SU-DHL-6 (cell line): Measurements from ENCODE around the gene COX7A2.
A peak's percentile ranks its signal among the peaks of the same experiment; 100 is the strongest.

Experiments used
- H2AFZ ChIP-seq: fragments of 200-600 bp; sonication (generic); 2 replicates; pipeline ENCODE4 v1.6.1; 2014; ENCODE audit warnings: low read depth, mild to moderate bottlenecking, moderate library complexity, mixed read lengths, antibody characterized with exemption, low read length; ENCODE audit not compliant: severe bottlenecking
- H3F3A ChIP-seq: fragments of 200-600 bp; shearing (Covaris generic); 2 replicates; pipeline ENCODE4 v1.6.0; 2016; ENCODE audit warnings: antibody characterized with exemption, mild to moderate bottlenecking; ENCODE audit not compliant: insufficient read depth
- H3K27ac ChIP-seq: fragments of 200-600 bp; sonication (generic); 2 replicates; pipeline ENCODE4 v1.5.1; 2016; ENCODE audit warnings: low read depth, mild to moderate bottlenecking, low read length, moderate library complexity, mixed read lengths
- H3K27me3 ChIP-seq: fragments of 200-600 bp; sonication (generic), shearing (Covaris generic); 2 replicates; pipeline ENCODE4 v1.6.0; 2014; ENCODE audit warnings: mild to moderate bottlenecking, low read length
- H3K36me3 ChIP-seq: fragments of 200-600 bp; sonication (generic); 2 replicates; pipeline ENCODE4 v1.6.1; 2014; ENCODE audit warnings: mild to moderate bottlenecking, low read length, mixed read lengths
- H3K4me2 ChIP-seq: fragments of 300-600, 200-600 bp; shearing (Covaris generic), sonication (generic); 2 replicates; pipeline ENCODE4 v1.6.0; 2014; ENCODE audit warnings: low read length, low read depth, mild to moderate bottlenecking; ENCODE audit not compliant: poor library complexity, severe bottlenecking
- H3K4me3 ChIP-seq: fragments of 200-600 bp; sonication (generic); 2 replicates; pipeline ENCODE4 v1.5.1; 2014; ENCODE audit warnings: antibody characterized with exemption, low read length, mild to moderate bottlenecking, mixed read lengths; ENCODE audit not compliant: insufficient read depth, poor library complexity, severe bottlenecking
- H3K79me2 ChIP-seq: fragments of 200-600 bp; sonication (generic); 2 replicates; pipeline ENCODE4 v1.6.1; 2014; ENCODE audit warnings: mild to moderate bottlenecking, low read length, moderate library complexity; ENCODE audit not compliant: insufficient read depth
- H3K9ac ChIP-seq: fragments of 200-600 bp; sonication (generic); 2 replicates; pipeline ENCODE4 v1.7.0; 2014; ENCODE audit warnings: mild to moderate bottlenecking, low read length
- H3K9me2 ChIP-seq: fragments of 200-600 bp; sonication (generic); replicated peaks from 2 replicates; pipeline ENCODE4 v1.6.1; 2014; ENCODE audit warnings: low read length; ENCODE audit not compliant: insufficient read depth
- H3K9me3 ChIP-seq: fragments of 200-600 bp; sonication (generic); 2 replicates; pipeline ENCODE4 v1.6.1; 2014; ENCODE audit warnings: low read length, mixed read lengths; ENCODE audit not compliant: insufficient read depth
- H4K20me1 ChIP-seq: fragments of 200-600 bp; sonication (generic); 2 replicates; pipeline ENCODE4 v1.6.1; 2014; ENCODE audit warnings: low read depth, mild to moderate bottlenecking, antibody characterized with exemption, low read length, moderate library complexity, mixed read lengths
- EZH2phosphoT487 ChIP-seq: fragments of 200-600 bp; sonication (generic), shearing (Covaris generic); conservative IDR thresholded peaks from 2 replicates; pipeline ENCODE4 v1.6.1; 2018; ENCODE audit warnings: mild to moderate bottlenecking, antibody characterized with exemption, low read length, moderate library complexity, mixed read lengths
- TF ChIP-seq, protein P1 (sequence below): fragments of 200-600 bp; sonication (generic); IDR thresholded peaks from one replicate; pipeline ENCODE4 v1.5.1; 2017; ENCODE audit warnings: antibody characterized with exemption, mild to moderate bottlenecking, low read length, moderate library complexity; ENCODE audit not compliant: insufficient read depth, poor library complexity, severe bottlenecking

Gene COX7A2

DNA sequence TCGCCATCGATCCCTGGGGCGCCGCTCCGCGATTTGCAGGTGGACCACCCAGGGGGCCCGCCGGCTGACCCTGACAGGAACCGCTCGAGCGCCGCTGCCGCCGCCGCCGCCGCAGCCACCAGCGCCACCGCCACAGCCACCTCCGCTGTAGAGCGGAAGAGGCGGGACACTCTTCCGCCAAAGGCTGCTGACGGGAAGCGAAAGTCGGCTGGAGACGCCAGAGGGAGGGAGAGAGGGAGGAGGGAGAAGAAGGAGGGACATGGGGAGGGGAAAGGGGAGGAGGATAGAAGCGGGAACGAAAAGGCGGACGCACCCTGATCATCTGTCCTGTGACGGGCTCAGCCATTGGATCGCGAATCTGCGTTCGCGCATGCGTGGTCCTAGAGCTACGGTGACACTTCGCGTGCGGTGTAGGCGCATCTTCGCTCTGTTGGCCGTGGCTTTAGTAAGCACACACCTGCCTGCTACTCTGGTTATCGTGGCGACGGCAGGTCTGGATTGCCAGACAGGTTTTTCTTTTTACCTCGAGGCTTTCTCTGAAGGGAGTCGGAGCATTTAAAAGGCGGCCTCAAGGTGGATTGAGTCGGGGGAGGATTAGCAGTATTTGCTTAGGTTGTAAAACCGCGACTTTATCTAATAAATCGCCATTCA is 41.2 kb upstream of the COX7A2 start, which contains the start of gene TMEM30A:
TMEM30A (minus strand) TSS at position 161 of the 651 bp plus-strand sequence; CDS start at position 7, 154 bp downstream.
- H2AFZ ChIP-seq: peak within 1 kb of the TSS; percentile 66

DNA sequence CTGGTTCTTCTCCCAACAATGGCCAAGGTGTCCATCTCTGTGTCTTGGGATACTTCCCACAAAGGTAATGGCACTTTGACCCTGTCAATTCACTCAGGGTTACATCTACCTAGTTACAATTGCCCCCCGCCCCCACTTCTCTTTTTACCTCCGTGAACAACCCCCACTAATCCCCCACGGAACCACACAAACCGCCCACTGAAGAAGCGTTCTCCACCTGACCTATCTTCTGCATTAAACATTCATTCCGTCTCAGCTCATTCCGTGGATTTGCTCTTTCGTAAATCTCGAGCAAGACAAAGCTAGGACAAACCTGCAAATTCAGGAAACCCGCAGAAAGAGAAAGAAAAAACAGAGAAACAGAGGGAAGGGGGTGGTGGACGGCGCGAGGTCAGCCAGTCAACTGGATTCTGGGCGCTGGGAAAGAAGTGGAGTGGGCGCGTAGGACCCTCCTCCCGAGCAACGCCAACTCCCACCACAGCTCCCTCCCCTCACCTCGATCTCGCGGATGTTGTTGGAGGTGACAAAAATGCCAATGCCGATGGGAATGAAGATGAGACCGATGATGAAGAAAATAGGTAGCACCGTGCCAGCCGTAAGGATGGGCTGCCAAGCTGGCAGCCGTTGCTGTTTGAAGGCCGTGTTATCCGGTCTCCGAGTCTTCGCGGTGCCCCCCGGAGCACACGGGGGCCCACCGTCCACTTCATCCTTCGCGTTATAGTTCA is 40.5 kb upstream of the COX7A2 start:
- peak overlapping the region; percentile 66 for H2AFZ ChIP-seq
- no peaks in the 10 kb centered on the region for H3K9me3 ChIP-seq
- H3K27ac ChIP-seq: peak overlapping the region; percentile 86
- TF ChIP-seq, protein P1, sequence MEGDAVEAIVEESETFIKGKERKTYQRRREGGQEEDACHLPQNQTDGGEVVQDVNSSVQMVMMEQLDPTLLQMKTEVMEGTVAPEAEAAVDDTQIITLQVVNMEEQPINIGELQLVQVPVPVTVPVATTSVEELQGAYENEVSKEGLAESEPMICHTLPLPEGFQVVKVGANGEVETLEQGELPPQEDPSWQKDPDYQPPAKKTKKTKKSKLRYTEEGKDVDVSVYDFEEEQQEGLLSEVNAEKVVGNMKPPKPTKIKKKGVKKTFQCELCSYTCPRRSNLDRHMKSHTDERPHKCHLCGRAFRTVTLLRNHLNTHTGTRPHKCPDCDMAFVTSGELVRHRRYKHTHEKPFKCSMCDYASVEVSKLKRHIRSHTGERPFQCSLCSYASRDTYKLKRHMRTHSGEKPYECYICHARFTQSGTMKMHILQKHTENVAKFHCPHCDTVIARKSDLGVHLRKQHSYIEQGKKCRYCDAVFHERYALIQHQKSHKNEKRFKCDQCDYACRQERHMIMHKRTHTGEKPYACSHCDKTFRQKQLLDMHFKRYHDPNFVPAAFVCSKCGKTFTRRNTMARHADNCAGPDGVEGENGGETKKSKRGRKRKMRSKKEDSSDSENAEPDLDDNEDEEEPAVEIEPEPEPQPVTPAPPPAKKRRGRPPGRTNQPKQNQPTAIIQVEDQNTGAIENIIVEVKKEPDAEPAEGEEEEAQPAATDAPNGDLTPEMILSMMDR: no peak
- no peak for TF ChIP-seq EZH2phosphoT487
- H3K4me2 ChIP-seq: peak overlapping the region; percentile 93
- H3K27me3 ChIP-seq: no peaks in the 10 kb centered on the region
- H3K79me2 ChIP-seq: peaks cover 88% of the 10 kb centered on the region
- peak overlapping the region; percentile 81 for H3K9ac ChIP-seq
- H4K20me1 ChIP-seq: peaks cover 14% of the 10 kb centered on the region; the same call in 1 of the 2 replicates
- H3K36me3 ChIP-seq: no peaks in the 10 kb centered on the region
- no peaks in the 10 kb centered on the region for H3K9me2 ChIP-seq
- peak overlapping the region; percentile 91 for H3K4me3 ChIP-seq
- H3F3A ChIP-seq: peaks cover 8% of the 10 kb centered on the region; the same call in 1 of the 2 replicates

More for the DNA sequence above, 41.2 kb upstream of the COX7A2 start, which contains the start of gene TMEM30A:
- H3K9me2 ChIP-seq: no peaks in the 10 kb centered on the region
- peaks cover 14% of the 10 kb centered on the region; the same call in 1 of the 2 replicates for H4K20me1 ChIP-seq
- H3K9me3 ChIP-seq: no peaks in the 10 kb centered on the region
- H3K9ac ChIP-seq: peak within 1 kb of the TSS; percentile 81
- peak within 1 kb of the TSS; percentile 93 for H3K4me2 ChIP-seq
- H3K27me3 ChIP-seq: no peaks in the 10 kb centered on the region
- H3K36me3 ChIP-seq: no peaks in the 10 kb centered on the region
- peaks cover 8% of the 10 kb centered on the region; the same call in 1 of the 2 replicates for H3F3A ChIP-seq
- H3K79me2 ChIP-seq: peaks cover 81% of the 10 kb centered on the region
- peak within 1 kb of the TSS; percentile 86 for H3K27ac ChIP-seq
- H3K4me3 ChIP-seq: peak within 1 kb of the TSS; percentile 91
- no peak for TF ChIP-seq EZH2phosphoT487
- TF ChIP-seq, protein P1: no peak

DNA sequence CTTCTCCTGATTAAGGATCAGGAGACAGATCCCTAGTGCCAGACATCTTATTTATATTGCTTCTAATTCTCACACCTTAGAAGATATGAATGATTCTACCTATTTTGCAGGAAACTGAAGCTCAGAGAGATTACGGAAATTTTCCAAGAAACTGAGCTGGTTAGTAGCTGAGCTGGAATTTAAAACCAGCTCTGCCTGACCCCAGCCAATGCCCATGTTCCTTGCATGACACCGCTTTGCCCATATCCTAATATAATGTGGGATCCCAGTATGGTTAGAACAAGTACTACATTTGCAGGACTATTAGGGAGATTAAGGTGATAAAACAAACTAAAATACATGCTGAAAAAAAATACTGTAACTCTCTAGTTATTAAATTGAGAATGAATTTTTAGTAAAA is 39.1 kb upstream of the COX7A2 start:
- Histone ChIP-seq H4K20me1 (peaks cover 14% of the 10 kb centered on the region; the same call in 1 of the 2 replicates), H3K9me2 (no peaks in the 10 kb centered on the region), H3K79me2 (peaks cover 94% of the 10 kb centered on the region), H3K36me3 (no peaks in the 10 kb centered on the region), H2AFZ (no peak overlapping the region), H3K4me3 (peak overlapping the region; percentile 91), H3K27ac (no peak overlapping the region), H3F3A (peaks cover 8% of the 10 kb centered on the region; the same call in 1 of the 2 replicates), H3K4me2 (peak overlapping the region; percentile 93), H3K27me3 (no peaks in the 10 kb centered on the region), H3K9ac (peak overlapping the region; percentile 81), H3K9me3 (no peaks in the 10 kb centered on the region)
- TF ChIP-seq, protein P1: no peak
- no peak for TF ChIP-seq EZH2phosphoT487
